ENCODE data around the gene CADM3.

GRCh38 chr1:159177272-159177907, 6.0 kb downstream of the CADM3 start:
- TF ChIP-seq REST (IDR thresholded peaks at IDR 0.05; ENCODE audit: unreplicated experiment) (peak; percentile 99), EZH2 (IDR thresholded peaks at IDR 0.05; ENCODE audit: low read depth, unreplicated experiment) (no peak), NANOG (IDR thresholded peaks at IDR 0.05; ENCODE audit: borderline replicate concordance) (no peak), POLR2AphosphoS5 (IDR thresholded peaks at IDR 0.05; ENCODE audit: low read depth) (no peak), CREB1 (CRISPR knock-in tag; IDR thresholded peaks at IDR 0.05; ENCODE audit: low read depth) (peak; percentile 68), EZH2phosphoT487 (IDR thresholded peaks at IDR 0.05; ENCODE audit: unreplicated experiment) (no peak), JUNB (IDR thresholded peaks at IDR 0.05; ENCODE audit: unreplicated experiment) (no peak)
- TF ChIP-seq, protein P1, sequence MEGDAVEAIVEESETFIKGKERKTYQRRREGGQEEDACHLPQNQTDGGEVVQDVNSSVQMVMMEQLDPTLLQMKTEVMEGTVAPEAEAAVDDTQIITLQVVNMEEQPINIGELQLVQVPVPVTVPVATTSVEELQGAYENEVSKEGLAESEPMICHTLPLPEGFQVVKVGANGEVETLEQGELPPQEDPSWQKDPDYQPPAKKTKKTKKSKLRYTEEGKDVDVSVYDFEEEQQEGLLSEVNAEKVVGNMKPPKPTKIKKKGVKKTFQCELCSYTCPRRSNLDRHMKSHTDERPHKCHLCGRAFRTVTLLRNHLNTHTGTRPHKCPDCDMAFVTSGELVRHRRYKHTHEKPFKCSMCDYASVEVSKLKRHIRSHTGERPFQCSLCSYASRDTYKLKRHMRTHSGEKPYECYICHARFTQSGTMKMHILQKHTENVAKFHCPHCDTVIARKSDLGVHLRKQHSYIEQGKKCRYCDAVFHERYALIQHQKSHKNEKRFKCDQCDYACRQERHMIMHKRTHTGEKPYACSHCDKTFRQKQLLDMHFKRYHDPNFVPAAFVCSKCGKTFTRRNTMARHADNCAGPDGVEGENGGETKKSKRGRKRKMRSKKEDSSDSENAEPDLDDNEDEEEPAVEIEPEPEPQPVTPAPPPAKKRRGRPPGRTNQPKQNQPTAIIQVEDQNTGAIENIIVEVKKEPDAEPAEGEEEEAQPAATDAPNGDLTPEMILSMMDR (conservative IDR thresholded peaks at IDR 0.05; ENCODE audit: low read depth in 2 of 2) = no peak
- TF ChIP-seq, protein P2, sequence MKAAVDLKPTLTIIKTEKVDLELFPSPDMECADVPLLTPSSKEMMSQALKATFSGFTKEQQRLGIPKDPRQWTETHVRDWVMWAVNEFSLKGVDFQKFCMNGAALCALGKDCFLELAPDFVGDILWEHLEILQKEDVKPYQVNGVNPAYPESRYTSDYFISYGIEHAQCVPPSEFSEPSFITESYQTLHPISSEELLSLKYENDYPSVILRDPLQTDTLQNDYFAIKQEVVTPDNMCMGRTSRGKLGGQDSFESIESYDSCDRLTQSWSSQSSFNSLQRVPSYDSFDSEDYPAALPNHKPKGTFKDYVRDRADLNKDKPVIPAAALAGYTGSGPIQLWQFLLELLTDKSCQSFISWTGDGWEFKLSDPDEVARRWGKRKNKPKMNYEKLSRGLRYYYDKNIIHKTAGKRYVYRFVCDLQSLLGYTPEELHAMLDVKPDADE (IDR thresholded peaks at IDR 0.05) = no peak
